Neural progenitor cell (in vitro differentiated cells): Measurements from ENCODE around the gene FAM53B.

ENCODE experiments used
- EZH2 ChIP-seq: fragments of 200-600 bp; sonication (generic); IDR thresholded peaks from 2 replicates; pipeline ENCODE4 v1.6.1; 2017; ENCODE audit warnings: antibody characterized with exemption, mild to moderate bottlenecking, moderate library complexity
- EZH2phosphoT487 ChIP-seq: fragments of 200-600 bp; sonication (generic); IDR thresholded peaks from 2 replicates; pipeline ENCODE4 v1.6.1; 2017; ENCODE audit warnings: antibody characterized with exemption
- TF ChIP-seq, protein P1 (sequence below): fragments of 200-600 bp; sonication (generic); IDR thresholded peaks from 2 replicates; pipeline ENCODE4 v1.5.1; 2017; ENCODE audit warnings: antibody characterized with exemption, mild to moderate bottlenecking

DNA sequence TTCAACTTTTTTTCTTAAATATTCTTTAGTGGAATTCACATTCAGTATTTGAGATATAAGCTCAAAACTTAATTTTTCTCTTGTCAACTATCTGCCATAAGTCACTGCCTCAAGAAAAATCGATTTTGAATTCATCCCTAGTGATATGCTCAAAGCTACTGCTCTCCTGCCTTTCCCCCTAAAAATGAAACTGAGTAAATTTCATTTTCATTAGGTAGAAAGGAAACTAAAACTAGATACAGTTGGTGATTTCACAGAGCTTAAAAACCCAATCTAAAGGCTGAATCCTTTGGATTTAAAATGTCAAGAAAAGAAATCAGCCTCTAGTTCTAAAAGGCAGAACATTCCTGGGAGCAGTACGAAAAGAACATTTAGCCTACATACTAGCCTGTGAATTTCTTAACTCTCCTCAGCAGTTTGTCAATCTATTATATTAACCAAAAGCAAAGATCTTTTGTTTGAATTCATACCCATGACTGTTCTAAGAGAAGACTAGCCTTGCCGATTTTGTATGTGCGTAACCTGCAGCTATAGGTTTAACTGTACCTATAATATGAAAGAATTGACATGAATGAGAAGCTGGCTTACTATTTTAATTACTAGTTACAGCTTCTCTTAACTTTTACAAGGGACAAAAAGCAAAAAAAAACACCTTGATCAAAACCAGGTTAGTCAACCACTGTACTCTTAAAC, 4.9 kb upstream of the FAM53B start:
- TF ChIP-seq, protein P1, sequence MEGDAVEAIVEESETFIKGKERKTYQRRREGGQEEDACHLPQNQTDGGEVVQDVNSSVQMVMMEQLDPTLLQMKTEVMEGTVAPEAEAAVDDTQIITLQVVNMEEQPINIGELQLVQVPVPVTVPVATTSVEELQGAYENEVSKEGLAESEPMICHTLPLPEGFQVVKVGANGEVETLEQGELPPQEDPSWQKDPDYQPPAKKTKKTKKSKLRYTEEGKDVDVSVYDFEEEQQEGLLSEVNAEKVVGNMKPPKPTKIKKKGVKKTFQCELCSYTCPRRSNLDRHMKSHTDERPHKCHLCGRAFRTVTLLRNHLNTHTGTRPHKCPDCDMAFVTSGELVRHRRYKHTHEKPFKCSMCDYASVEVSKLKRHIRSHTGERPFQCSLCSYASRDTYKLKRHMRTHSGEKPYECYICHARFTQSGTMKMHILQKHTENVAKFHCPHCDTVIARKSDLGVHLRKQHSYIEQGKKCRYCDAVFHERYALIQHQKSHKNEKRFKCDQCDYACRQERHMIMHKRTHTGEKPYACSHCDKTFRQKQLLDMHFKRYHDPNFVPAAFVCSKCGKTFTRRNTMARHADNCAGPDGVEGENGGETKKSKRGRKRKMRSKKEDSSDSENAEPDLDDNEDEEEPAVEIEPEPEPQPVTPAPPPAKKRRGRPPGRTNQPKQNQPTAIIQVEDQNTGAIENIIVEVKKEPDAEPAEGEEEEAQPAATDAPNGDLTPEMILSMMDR: no peak
- no peak for TF ChIP-seq EZH2phosphoT487
- no peak for TF ChIP-seq EZH2
